ENCODE data around the gene ADAMTS9. TPM values are rescaled to one million over a fixed set of nuclear protein-coding genes. Genes with fewer than 3 reads are reported as not detected.
A peak's percentile ranks its signal among the peaks of the same experiment; 100 is the strongest.

ADAMTS9 gene
- total and polyA plus RNA-seq, 2 of the 13 experiments (the other 11 are each of a cell fraction or from before 2014, with no cell fraction given) = 0.02 to 0.09 TPM

GRCh38 chr3:64536166-64536565 lies 151.6 kb downstream of the ADAMTS9 start (continued):
- TF ChIP-seq FOXK1 (CRISPR knock-in tag; IDR thresholded peaks at IDR 0.05; ENCODE audit: borderline replicate concordance, low read depth) = no peak

GRCh38 chr3:64533617-64534317 lies 154.0 kb downstream of the ADAMTS9 start:
- Histone ChIP-seq H3K9ac (ENCODE audit: insufficient read depth, low read depth, low read length) (no peak overlapping the region), H3K27ac (ENCODE audit: extremely low read length, insufficient read depth, low read length) (no peak overlapping the region), H2AFZ (ENCODE audit: low read length) (peak overlapping the region; percentile 17), H3K4me1 (ENCODE audit: insufficient read depth, low read length) (0 out of 2 replicates have a peak, but pooled peaks cover 6% of the 10 kb centered on the region), H3K27me3 (ENCODE audit: control insufficient read depth in 1 of 2, insufficient read depth in 2 of 2, low read length in 2 of 2) (no peaks in the 10 kb centered on the region; a peak in 1 of 5 replicates), H3K9me3 (ENCODE audit: low read length) (no peaks in the 10 kb centered on the region), H3K4me3 (replicated peaks in 1 of 3; ENCODE audit: insufficient read depth in 1 of 3, low read depth in 2 of 3, low read length in 3 of 3) (no peak overlapping the region), H3K79me2 (ENCODE audit: insufficient read depth, low read length) (no peaks in the 10 kb centered on the region), H4K20me1 (ENCODE audit: insufficient read depth, low read length) (0 out of 2 replicates have a peak, but pooled peaks cover 3% of the 10 kb centered on the region), H3K36me3 (replicated peaks in 1 of 2; ENCODE audit: control insufficient read depth in 1 of 2, insufficient read depth in 2 of 2, low read length in 2 of 2) (no peaks in the 10 kb centered on the region), H3K4me2 (ENCODE audit: low read depth, low read length) (peak overlapping the region; percentile 53)
- FAIRE-seq (peak; percentile 46), ATAC-seq (peak; percentile 100), DNase-seq (ENCODE audit: low spot score) (peak; percentile 64)
- in situ Hi-C loops (cut with HindIII; ENCODE audit: extremely low pct_ligation_motif_present, low pct_unique_long_range_greater_than_20kb) = loop anchor here (25.0 kb wide), 1 partner anchor 879 kb away; no protein-coding TSS in a partner anchor
- WGBS (ENCODE audit: low lambda C conversion rate) = 63% methylated on average over 4 of the region's 14 CpGs
- no TSS peak for BruUV-seq (replicated peaks)
- POLR2A ChIA-PET = no interaction called here
- CTCF ChIA-PET (ENCODE audit: low intra/inter-chr PET ratio, low total read pairs) = no interaction called here
- intact Hi-C loops (cut with micrococcal nuclease; ENCODE audit: unreplicated experiment) = loop anchor here (1.0 to 5.0 kb wide), 3 partner anchors 32 to 637 kb away; no protein-coding TSS in a partner anchor
- no peak for TF ChIP-seq ZNF879 (CRISPR knock-in tag; IDR thresholded peaks at IDR 0.05)
- no peak for TF ChIP-seq SP1 (IDR thresholded peaks at IDR 0.05)
- TF ChIP-seq SP1 (CRISPR knock-in tag; IDR thresholded peaks at IDR 0.05) = 0 out of 2 replicates have a peak, but pooled peaks have one; percentile 34
- no peak for TF ChIP-seq ZNF329 (CRISPR knock-in tag; IDR thresholded peaks at IDR 0.05; ENCODE audit: low read depth)
- TF ChIP-seq, protein P1, sequence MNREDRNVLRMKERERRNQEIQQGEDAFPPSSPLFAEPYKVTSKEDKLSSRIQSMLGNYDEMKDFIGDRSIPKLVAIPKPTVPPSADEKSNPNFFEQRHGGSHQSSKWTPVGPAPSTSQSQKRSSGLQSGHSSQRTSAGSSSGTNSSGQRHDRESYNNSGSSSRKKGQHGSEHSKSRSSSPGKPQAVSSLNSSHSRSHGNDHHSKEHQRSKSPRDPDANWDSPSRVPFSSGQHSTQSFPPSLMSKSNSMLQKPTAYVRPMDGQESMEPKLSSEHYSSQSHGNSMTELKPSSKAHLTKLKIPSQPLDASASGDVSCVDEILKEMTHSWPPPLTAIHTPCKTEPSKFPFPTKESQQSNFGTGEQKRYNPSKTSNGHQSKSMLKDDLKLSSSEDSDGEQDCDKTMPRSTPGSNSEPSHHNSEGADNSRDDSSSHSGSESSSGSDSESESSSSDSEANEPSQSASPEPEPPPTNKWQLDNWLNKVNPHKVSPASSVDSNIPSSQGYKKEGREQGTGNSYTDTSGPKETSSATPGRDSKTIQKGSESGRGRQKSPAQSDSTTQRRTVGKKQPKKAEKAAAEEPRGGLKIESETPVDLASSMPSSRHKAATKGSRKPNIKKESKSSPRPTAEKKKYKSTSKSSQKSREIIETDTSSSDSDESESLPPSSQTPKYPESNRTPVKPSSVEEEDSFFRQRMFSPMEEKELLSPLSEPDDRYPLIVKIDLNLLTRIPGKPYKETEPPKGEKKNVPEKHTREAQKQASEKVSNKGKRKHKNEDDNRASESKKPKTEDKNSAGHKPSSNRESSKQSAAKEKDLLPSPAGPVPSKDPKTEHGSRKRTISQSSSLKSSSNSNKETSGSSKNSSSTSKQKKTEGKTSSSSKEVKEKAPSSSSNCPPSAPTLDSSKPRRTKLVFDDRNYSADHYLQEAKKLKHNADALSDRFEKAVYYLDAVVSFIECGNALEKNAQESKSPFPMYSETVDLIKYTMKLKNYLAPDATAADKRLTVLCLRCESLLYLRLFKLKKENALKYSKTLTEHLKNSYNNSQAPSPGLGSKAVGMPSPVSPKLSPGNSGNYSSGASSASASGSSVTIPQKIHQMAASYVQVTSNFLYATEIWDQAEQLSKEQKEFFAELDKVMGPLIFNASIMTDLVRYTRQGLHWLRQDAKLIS (CRISPR knock-in tag; IDR thresholded peaks at IDR 0.05) = no peak
- TF ChIP-seq HOXD1 (CRISPR knock-in tag; IDR thresholded peaks at IDR 0.05) = 0 out of 2 replicates have a peak, but pooled peaks have one; percentile 24
- no peak for TF ChIP-seq LCORL (IDR thresholded peaks at IDR 0.05)
- no peak for TF ChIP-seq LCORL (CRISPR knock-in tag; IDR thresholded peaks at IDR 0.05)
- no peak for TF ChIP-seq TARDBP (CRISPR knock-in tag; IDR thresholded peaks at IDR 0.05)
- TF ChIP-seq, protein P2, sequence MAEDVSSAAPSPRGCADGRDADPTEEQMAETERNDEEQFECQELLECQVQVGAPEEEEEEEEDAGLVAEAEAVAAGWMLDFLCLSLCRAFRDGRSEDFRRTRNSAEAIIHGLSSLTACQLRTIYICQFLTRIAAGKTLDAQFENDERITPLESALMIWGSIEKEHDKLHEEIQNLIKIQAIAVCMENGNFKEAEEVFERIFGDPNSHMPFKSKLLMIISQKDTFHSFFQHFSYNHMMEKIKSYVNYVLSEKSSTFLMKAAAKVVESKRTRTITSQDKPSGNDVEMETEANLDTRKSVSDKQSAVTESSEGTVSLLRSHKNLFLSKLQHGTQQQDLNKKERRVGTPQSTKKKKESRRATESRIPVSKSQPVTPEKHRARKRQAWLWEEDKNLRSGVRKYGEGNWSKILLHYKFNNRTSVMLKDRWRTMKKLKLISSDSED (CRISPR knock-in tag; IDR thresholded peaks at IDR 0.05) = no peak
- no peak for TF ChIP-seq ZNF775 (CRISPR knock-in tag; IDR thresholded peaks at IDR 0.05; ENCODE audit: borderline replicate concordance)
- TF ChIP-seq ZGPAT (CRISPR knock-in tag; IDR thresholded peaks at IDR 0.05) = peak; percentile 38; the same call in 1 of the 2 replicates
- TF ChIP-seq ZNF598 (CRISPR knock-in tag; IDR thresholded peaks at IDR 0.05; ENCODE audit: borderline replicate concordance) = peak; percentile 71; the same call in 1 of the 2 replicates
